Astrocyte of the cerebellum (primary cell): ENCODE results near the gene CHCHD4.

ENCODE experiments used
- DNase-seq: peaks from one replicate; pipeline ENCODE4 v3.0.0-alpha.2; 2011; ENCODE audit warnings: low read depth
- H3K4me3 ChIP-seq: 2 replicates; pipeline ENCODE4 v1.5.1; 2011; ENCODE audit warnings: mild to moderate bottlenecking, low read depth, low read length, moderate library complexity
- in situ Hi-C: cut with HindIII; loops from 2 replicates; pipeline ENCODE4 v1.10.0; 2017; ENCODE audit warnings: low sequenced_read_pairs
- TF ChIP-seq, protein P1 (sequence below): IDR thresholded peaks from 2 replicates; pipeline ENCODE4 v1.5.1; 2012; ENCODE audit warnings: low read length, low read depth, moderate library complexity, mild to moderate bottlenecking; ENCODE audit errors: missing control alignments

Gene CHCHD4

DNA sequence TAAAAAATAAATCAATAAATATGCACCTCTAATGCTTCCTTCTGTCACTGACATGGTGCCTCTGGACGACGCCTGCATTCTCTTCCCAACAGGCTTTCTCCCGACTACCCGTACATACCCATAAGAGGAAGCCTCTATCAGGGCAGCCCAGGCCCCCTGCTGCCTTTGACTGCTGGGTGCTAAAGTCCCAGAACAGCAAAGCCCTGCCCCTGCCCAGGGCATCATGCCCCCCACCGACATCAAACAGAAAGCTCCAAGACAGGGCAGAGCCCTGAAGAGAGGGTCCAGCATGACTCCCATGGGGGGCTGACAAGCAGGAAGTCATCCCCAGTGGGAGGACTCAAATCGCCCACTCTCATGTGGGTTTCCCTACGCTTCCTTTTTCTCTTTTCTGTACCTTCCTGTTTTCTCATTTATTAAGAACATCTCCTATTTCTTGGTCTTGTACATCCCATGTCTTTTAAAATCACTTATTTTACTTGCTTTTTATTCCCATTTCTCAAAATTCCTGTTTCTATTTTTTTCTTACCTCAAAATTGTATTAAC lies 30.3 kb upstream of the CHCHD4 start:
- no peak overlapping the region for H3K4me3 ChIP-seq
- DNase-seq, result no peak
- in situ Hi-C loops, result no loop called here
- TF ChIP-seq, protein P1, sequence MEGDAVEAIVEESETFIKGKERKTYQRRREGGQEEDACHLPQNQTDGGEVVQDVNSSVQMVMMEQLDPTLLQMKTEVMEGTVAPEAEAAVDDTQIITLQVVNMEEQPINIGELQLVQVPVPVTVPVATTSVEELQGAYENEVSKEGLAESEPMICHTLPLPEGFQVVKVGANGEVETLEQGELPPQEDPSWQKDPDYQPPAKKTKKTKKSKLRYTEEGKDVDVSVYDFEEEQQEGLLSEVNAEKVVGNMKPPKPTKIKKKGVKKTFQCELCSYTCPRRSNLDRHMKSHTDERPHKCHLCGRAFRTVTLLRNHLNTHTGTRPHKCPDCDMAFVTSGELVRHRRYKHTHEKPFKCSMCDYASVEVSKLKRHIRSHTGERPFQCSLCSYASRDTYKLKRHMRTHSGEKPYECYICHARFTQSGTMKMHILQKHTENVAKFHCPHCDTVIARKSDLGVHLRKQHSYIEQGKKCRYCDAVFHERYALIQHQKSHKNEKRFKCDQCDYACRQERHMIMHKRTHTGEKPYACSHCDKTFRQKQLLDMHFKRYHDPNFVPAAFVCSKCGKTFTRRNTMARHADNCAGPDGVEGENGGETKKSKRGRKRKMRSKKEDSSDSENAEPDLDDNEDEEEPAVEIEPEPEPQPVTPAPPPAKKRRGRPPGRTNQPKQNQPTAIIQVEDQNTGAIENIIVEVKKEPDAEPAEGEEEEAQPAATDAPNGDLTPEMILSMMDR, result no peak

DNA sequence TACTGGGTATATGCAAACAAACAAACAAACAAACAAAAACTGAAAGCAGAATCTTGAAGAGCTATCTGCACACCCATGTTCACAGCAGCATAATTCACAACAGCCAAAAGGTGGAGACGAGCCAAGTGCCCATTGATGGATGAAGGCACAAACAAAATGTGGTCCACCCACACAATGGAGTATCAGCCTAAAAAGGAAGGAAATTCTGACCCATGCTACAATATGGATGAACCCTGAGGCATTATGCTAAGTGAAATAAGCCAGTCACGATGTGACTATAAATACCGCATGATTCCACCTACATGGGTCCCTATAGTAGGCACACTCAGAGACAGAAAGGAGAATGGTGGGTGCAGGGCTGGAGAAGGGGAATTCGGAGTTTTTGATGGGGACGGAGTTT lies 29.6 kb upstream of the CHCHD4 start:
- DNase-seq, result no peak
- no peak overlapping the region for H3K4me3 ChIP-seq
- TF ChIP-seq, protein P1, result no peak
- in situ Hi-C loops, result no loop called here

DNA sequence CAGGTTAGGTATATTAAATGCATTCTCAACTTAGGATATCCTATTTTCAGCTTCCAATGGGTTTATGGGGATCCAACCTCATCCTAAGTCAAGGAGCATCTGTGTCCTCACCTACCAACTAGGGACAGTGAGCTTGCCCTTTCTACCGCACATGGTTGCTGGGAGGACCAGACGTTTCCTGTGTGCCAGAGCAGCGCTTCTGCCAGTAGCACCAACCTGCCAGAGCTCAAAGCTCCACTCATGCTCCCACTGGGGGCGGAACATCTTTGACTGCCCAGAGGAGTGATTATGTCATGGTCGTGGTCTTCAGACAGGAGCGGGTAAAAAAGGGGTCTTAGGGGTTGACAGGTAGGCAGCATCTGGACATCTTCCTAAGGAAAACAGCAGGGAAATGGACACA lies 29.0 kb upstream of the CHCHD4 start:
- in situ Hi-C loops, result no loop called here
- no peak overlapping the region for H3K4me3 ChIP-seq
- TF ChIP-seq, protein P1, result no peak
- no peak for DNase-seq

DNA sequence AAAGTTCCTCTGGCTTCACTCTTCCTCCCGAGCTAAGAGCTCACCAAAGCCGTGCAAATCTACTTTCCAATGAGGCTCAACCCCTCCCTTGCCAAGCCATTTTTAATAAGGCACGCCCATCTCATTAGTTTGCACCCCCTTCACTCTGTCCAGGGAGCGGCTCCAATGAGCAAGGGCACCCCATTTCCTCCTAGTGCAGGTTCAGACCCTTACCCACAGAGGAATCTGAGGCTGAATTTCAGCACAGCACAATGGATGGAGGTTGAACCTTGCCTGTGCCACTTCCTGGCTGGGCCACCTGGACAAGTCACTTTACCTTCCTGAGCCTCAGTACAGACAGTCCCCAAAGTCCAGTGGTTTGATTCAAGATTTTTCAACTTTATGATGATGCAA lies 28.3 kb upstream of the CHCHD4 start:
- TF ChIP-seq, protein P1, result no peak
- DNase-seq, result no peak
- in situ Hi-C loops, result no loop called here
- no peak overlapping the region for H3K4me3 ChIP-seq

DNA sequence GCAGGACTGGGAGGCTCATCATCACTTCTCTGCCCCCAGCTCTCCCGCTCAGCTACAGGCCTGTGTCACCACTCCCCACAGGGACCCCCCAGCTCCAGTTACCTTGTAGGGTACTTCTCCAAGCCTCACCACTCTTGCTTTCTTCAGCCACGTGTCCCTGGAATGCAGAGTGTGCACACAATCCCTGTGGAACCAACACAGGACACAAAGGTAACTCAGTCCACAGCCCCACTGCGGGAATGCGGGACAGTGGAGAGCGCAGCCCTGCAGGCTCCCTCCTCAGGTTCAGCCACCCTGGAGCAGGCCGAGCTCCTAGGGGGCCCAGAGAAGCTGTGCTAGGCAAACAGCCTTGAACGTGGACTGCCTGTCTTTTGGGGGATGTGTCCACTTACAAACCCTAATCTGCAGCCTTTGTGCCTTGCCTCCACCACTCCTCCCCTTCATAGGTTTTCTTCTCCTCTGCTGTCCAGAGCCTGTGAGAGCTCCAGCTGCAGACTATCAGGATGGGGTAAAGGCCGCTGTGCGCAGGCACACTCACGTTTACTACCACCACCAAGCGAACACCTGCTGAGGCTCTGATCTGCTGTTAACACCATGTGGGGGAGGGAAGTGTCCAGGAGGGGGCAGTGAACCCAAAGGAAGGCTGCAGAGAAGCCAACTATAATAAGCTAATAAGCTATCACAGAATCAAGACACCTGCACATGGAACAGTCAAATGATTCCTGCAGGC lies 27.7 kb upstream of the CHCHD4 start:
- DNase-seq, result no peak
- TF ChIP-seq, protein P1, result peak; percentile 26
- in situ Hi-C loops, result no loop called here
- H3K4me3 ChIP-seq, result no peak overlapping the region

DNA sequence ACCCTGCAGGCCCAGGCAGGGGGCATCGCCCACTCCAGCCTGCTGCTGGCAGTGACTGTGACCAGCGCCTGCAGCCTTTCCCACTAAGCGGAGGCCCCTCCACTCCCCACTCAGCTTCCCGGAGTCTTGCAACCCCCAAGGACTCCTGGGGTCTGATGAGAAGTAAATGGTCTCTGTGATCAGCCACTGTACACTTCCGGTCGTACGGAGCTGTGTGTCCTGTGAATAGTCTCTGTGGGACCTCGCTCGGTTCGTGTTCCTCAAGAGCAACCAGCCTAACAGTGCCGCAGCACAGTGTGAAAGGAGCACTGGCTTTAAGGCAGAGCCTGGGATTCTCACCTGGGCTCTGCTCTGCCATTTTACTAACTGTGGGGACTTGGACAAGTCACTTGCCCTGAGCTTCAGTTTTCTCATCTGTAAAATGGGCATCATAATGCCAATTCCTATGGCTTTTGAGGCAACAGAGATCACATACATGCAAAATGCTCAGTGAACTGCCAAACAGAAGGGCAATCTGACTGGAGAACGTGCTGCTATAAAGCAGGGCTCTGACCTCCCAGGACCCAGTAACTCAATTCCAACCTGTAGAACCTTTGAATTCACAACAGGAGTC lies 26.9 kb upstream of the CHCHD4 start:
- no peak for DNase-seq
- TF ChIP-seq, protein P1, result no peak
- in situ Hi-C loops, result no loop called here
- H3K4me3 ChIP-seq, result no peak overlapping the region
